NCI-H2107 (cell line): ENCODE data around the gene DNAJB13.
"Not testable (repeated sequence)": the region's sequence is repeated elsewhere in the genome, so short reads cannot be mapped to it uniquely, and the experiment has no call there.

Experiments used
- DNase-seq: peaks from one replicate; lab custom pipeline; 2025; lab: John Stamatoyannopoulos, UW

Gene DNAJB13

GRCh38 chr11:73977856-73978519 lies 27.2 kb downstream of the DNAJB13 start:
- DNase-seq = no peak

GRCh38 chr11:73978576-73979086 lies 27.8 kb downstream of the DNAJB13 start:
- no peak for DNase-seq

GRCh38 chr11:73980001-73980961 lies 29.5 kb downstream of the DNAJB13 start:
- DNase-seq = no peak

GRCh38 chr11:73981051-73981805 lies 30.4 kb downstream of the DNAJB13 start:
- no peak for DNase-seq

GRCh38 chr11:73982595-73982989 lies 31.8 kb downstream of the DNAJB13 start, which contains the start of gene UCP2:
Gene UCP2, minus strand, starts transcription at chr11:73982843. Its CDS starts 4,465 bp downstream, at chr11:73978378.
- peak; percentile 82 for DNase-seq

GRCh38 chr11:73982990-73983740 lies 32.3 kb downstream of the DNAJB13 start:
- peak; percentile 90 for DNase-seq

GRCh38 chr11:73983741-73984538 lies 33.1 kb downstream of the DNAJB13 start:
- DNase-seq = no peak

GRCh38 chr11:73985661-73986060 lies 34.8 kb downstream of the DNAJB13 start:
- not testable (repeated sequence) for DNase-seq

- DNase-seq = no peak
Measured at GRCh38 chr11:73988227-73988626, 37.4 kb downstream of the DNAJB13 start.

GRCh38 chr11:73989156-73989555 lies 38.3 kb downstream of the DNAJB13 start:
- DNase-seq = no peak

GRCh38 chr11:73990730-73991129 lies 39.9 kb downstream of the DNAJB13 start:
- DNase-seq = no peak

- no peak for DNase-seq
Measured at GRCh38 chr11:73991471-73992006, 40.7 kb downstream of the DNAJB13 start.

- DNase-seq = no peak
Measured at GRCh38 chr11:73995247-73995646, 44.4 kb downstream of the DNAJB13 start.

GRCh38 chr11:73995731-73996130 lies 44.9 kb downstream of the DNAJB13 start:
- DNase-seq = no peak

- no peak for DNase-seq
Measured at GRCh38 chr11:73996161-73996747, 45.4 kb downstream of the DNAJB13 start.

GRCh38 chr11:73997120-73997770 lies 46.4 kb downstream of the DNAJB13 start:
- no peak for DNase-seq

- DNase-seq = no peak
Measured at GRCh38 chr11:73998846-73999575, 48.2 kb downstream of the DNAJB13 start.

GRCh38 chr11:73999581-74000306 lies 48.9 kb downstream of the DNAJB13 start:
- peak; percentile 32 for DNase-seq
